Motor neuron (in vitro differentiated cells): Measurements from ENCODE around the gene GLIPR1. TPM values are rescaled to one million over a fixed set of nuclear protein-coding genes. Genes with fewer than 3 reads are reported as not detected.
"Not testable (repeated sequence)": the region's sequence is repeated elsewhere in the genome, so short reads cannot be mapped to it uniquely, and the experiment has no call there.

Experiments used
- ATAC-seq, 8 experiments: fragments of 200-7000 bp; cut with Tn5 transposase; replicated peaks in 6 of 8; 2 replicates each; pipeline ENCODE4 v1.8.0; 2021; ENCODE audit warnings: mild to moderate bottlenecking in 8 of 8, moderate library complexity in 8 of 8
- H3K27ac ChIP-seq, 2 donors: fragments of 250-450 bp; sonication (Bioruptor Pico); 2 replicates each; pipeline ENCODE4 v1.9.0; 2021; ENCODE audit warnings: antibody characterized with exemption in 2 of 2, mild to moderate bottlenecking in 2 of 2, moderate library complexity in 1 of 2
- H3K4me1 ChIP-seq, 2 donors: fragments of 250-450 bp; sonication (Bioruptor Pico); replicated peaks in 1 of 2; 2 replicates each; pipeline ENCODE4 v1.6.1; 2021; ENCODE audit warnings: antibody characterized with exemption in 2 of 2, mild to moderate bottlenecking in 2 of 2, moderate library complexity in 1 of 2
- H3K4me3 ChIP-seq, 5 donors: fragments of 250-450 bp; sonication (Bioruptor Pico); 2 replicates each; pipeline ENCODE4 v1.9.0; 2021; ENCODE audit warnings: antibody characterized with exemption in 5 of 5, mild to moderate bottlenecking in 5 of 5, moderate library complexity in 4 of 5
- WGBS, 10 experiments: fragments of 450-650 bp; shearing (Covaris generic); methylation state at CpG; one replicate each; pipeline ENCODE4 v1.0.0; 2022; 5-methylcytosine and 5-hydroxymethylcytosine counted together
- in situ Hi-C, 9 experiments: fragments of 400-800 bp; cut with MboI; loops; one replicate each; pipeline ENCODE4 v1.15.0; 2021; ENCODE audit warnings: low sequenced_read_pairs in 9 of 9, low pct_unique_long_range_greater_than_20kb in 2 of 9; ENCODE audit not compliant: unreplicated experiment in 9 of 9
- total RNA-seq, 8 experiments: library from RNA; unstranded; fragments of 300-600 nt; gene quantifications; 2 replicates each; pipeline versions ENCODE4 v1.2.3 to v1.2.4, GENCODE V29; 2022

Gene GLIPR1
- total RNA-seq, 8 experiments from 2014 or later = 1.1 to 26.1 (median 3.3) TPM

DNA sequence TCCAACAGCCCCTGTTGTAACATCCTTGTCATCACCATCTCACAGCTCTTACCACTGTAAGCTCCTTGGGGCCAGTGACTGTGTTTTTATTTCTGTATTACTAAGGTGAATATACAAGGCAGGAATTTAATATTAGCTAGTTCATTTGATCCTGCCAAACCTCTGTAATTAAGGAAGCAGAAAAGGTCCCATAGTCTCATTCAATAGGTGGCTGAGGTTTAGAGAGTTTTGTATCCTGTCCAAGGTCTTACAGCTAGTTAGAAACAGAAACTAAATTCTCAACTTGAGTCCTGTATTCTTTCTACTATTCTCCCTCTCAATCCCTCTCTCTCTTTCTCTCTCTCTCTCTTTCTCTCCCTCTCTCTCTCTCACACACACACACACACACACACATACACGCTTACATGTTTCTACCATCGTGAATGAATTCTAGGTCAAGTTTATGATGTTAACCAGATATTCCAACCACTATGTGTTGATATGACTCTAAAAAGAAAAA lies 543 bp upstream of the GLIPR1 start:
- Histone ChIP-seq H3K4me3 (no peak overlapping the region), H3K27ac (no peak overlapping the region), H3K4me1 (no peaks in the 10 kb centered on the region)
- WGBS, 10 experiments = 0 to 94% (median 85%) methylated on average over 2 of the region's 2 CpGs; no CpG with 5 or more reads in 5 of the 10 experiments
- in situ Hi-C loops = loop anchor here in 1 of 9 experiments (25.0 kb wide), 1 partner anchor 793 kb away; no protein-coding TSS in a partner anchor
- peak in 2 of 8 experiments; percentile 20 to 24 for ATAC-seq

DNA sequence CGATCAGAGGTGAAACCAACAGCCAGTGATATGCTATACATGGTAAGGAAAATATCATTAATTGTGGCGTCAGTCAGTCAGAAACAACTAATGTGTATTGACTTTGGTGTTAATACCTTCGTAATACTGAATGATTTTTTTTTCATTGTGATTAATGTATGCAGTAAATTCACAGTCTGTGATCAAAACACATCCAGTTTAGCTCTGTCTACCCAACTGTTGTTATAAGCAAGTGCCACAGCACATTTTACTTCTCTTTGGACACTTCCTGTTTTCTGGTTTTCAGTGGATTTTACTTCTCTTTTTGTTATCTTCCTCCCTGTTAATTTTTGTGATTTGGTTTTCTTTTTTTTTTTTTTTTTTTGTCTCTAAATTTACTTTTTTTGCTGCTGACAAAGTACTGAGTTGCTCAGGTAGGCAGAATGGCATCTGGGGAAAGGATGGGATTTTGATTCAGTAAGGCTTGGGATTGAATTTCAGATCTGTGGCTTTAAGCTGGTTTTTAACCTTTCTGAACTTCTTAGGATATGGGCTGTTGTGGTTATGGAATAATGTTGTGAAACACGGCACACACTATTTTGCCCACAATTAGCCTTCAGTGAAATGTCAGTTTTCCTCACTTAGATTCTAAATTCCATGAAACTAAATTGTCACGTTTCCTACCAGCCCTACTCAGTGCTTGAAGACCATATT lies 604 bp downstream of the GLIPR1 start:
- peak overlapping the region in 1 of 5 donors; percentile 4 for H3K4me3 ChIP-seq
- WGBS, 10 experiments = 3 to 89% (median 77%) methylated on average over 2 to 5 of the region's 5 CpGs
- peak in 3 of 8 experiments; percentile 3 to 16 (median 4) for ATAC-seq
- in situ Hi-C loops = loop anchor here in 1 of 9 experiments (25.0 kb wide), 1 partner anchor 794 kb away; no protein-coding TSS in a partner anchor
- H3K27ac ChIP-seq = no peak overlapping the region
- no peaks in the 10 kb centered on the region for H3K4me1 ChIP-seq

DNA sequence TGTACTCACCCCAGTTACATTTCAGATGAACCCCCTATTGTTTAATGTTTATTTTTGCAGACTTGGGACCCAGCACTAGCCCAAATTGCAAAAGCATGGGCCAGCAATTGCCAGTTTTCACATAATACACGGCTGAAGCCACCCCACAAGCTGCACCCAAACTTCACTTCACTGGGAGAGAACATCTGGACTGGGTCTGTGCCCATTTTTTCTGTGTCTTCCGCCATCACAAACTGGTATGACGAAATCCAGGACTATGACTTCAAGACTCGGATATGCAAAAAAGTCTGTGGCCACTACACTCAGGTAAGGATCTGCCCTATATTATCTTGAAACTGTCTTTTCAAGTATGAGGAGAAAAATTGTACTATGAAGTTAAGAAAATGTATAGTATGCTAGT lies 1.2 kb downstream of the GLIPR1 start:
- Histone ChIP-seq H3K4me3 (no peak overlapping the region), H3K4me1 (no peaks in the 10 kb centered on the region), H3K27ac (no peak overlapping the region)
- in situ Hi-C loops = loop anchor here in 1 of 9 experiments (25.0 kb wide), 1 partner anchor 794 kb away; no protein-coding TSS in a partner anchor
- no peak for ATAC-seq
- 0 to 100% (median 73%) methylated on average over 1 to 4 of the region's 4 CpGs; no CpG with 5 or more reads in 1 of the 10 experiments for WGBS, 10 experiments

DNA sequence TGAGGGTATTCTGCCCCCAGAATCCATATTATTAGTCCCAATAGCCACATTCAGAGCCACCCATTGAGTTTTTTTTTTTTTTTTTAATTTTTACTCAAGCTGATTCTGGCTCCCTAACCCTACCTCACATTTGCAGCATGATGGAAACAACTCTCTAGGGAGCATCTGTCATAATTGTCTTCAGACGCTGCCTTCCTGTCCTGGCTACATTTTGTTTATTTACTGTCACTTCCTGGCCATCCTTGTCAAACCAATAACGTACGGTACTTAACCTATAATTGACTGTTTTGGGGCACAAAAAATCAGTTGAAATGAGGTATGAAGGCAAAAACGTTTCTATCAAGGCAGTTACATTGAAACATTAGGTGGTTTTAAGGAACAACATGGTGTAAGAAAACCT lies 2.1 kb downstream of the GLIPR1 start:
- 4 to 75% (median 69%) methylated on average over 1 to 4 of the region's 4 CpGs; no CpG with 5 or more reads in 1 of the 10 experiments for WGBS, 10 experiments
- Histone ChIP-seq H3K4me1 (no peaks in the 10 kb centered on the region), H3K4me3 (no peak overlapping the region), H3K27ac (no peak overlapping the region)
- ATAC-seq = no peak
- in situ Hi-C loops = loop anchor here in 1 of 9 experiments (25.0 kb wide), 1 partner anchor 795 kb away; no protein-coding TSS in a partner anchor

DNA sequence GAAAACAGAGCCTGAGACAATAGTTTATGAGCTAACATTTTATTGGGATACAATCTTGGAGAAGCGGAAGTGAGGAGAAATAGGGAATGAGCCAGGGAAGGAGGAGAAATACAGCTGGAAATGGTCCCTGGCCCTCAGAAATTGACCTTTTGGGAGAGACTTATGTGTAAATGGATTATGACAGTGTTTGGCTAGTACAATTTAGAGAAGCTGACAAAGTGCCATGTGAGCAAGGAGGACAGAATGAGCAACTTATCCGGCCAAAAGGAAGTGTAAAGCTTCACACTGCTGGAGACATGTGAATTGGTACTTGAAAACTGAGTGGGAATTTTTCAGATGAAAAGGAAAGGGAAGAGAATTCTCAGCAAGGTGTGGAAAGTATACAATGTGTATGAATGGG lies 2.9 kb downstream of the GLIPR1 start:
- 31 to 100% (median 78%) methylated on average over 1 to 2 of the region's 2 CpGs; no CpG with 5 or more reads in 1 of the 10 experiments for WGBS, 10 experiments
- ATAC-seq = no peak
- in situ Hi-C loops = loop anchor here in 1 of 9 experiments (25.0 kb wide), 1 partner anchor 796 kb away; no protein-coding TSS in a partner anchor
- Histone ChIP-seq H3K4me1 (no peaks in the 10 kb centered on the region), H3K27ac (no peak overlapping the region), H3K4me3 (no peak overlapping the region)

DNA sequence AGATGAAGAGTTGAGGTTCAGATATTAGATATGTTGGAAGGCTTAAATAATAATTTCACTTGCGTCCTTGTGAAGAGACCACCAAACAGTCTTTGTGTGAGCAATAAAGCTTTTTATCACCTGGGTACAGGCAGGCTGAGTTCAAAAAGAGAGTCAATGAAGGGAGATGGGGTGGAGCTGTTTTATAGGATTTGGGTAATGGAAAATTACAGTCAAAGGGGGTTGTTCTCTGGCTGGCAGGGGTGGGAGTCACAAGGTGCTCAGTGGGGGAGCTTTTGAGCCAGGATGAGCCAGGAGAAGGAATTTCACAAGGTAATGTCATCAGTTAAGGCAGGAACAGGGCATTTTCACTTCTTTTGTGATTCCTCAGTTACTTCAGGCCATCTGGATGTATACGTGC lies 3.9 kb downstream of the GLIPR1 start:
- WGBS, 10 experiments = 63 to 100% (median 86%) methylated on average over 1 to 2 of the region's 2 CpGs; no CpG with 5 or more reads in 3 of the 10 experiments
- H3K27ac ChIP-seq, H3K4me3 ChIP-seq, ATAC-seq, H3K4me1 ChIP-seq: not testable (repeated sequence)
- in situ Hi-C loops = loop anchor here in 1 of 9 experiments (25.0 kb wide), 1 partner anchor 797 kb away; no protein-coding TSS in a partner anchor

DNA sequence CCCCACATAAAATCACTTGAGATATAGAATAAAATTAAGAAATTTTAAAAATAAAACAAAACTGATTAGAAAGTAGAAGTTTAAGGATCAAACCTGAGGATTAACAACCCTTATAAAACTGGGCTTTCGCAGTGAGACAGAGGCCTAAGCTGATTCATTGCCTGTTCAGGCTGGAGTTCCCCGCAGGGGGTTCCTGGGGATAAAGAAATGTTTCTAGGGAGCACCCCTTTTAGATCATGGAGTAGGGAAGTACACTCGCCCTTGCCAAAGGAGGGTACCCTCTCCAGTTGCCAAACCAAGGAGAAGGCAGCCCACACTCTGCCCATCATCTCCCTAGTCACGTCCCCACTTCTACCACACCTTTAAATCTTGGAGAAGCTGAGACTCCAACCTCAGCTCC lies 6.8 kb downstream of the GLIPR1 start:
- H3K4me3 ChIP-seq = no peak overlapping the region
- in situ Hi-C loops = loop anchor here in 1 of 9 experiments (25.0 kb wide), 1 partner anchor 800 kb away; no protein-coding TSS in a partner anchor
- H3K27ac ChIP-seq = no peak overlapping the region
- H3K4me1 ChIP-seq = no peaks in the 10 kb centered on the region
- no peak for ATAC-seq
- WGBS, 10 experiments = 70 to 100% (median 92%) methylated on average over 1 to 4 of the region's 4 CpGs; no CpG with 5 or more reads in 2 of the 10 experiments

DNA sequence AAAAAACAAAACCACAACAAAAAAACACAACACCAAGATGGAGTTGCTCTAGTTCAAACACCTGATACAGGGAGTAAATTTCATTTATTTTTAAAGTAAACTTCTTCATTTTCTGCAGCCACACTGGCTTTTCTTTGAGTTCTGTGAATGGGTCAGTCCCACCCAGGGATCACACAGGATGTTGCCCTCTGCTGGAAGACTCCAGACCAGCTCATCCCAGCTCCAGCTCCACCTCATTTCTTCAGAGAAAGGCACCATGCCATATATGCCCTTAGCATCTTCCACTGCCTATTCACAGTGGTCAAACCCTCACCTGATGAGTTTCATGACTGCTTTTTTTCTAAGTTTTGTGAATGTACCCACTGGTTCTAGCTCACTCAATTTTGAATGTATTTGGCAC lies 8.0 kb downstream of the GLIPR1 start:
- ATAC-seq = peak in 3 of 8 experiments; percentile 38 to 63 (median 50)

DNA sequence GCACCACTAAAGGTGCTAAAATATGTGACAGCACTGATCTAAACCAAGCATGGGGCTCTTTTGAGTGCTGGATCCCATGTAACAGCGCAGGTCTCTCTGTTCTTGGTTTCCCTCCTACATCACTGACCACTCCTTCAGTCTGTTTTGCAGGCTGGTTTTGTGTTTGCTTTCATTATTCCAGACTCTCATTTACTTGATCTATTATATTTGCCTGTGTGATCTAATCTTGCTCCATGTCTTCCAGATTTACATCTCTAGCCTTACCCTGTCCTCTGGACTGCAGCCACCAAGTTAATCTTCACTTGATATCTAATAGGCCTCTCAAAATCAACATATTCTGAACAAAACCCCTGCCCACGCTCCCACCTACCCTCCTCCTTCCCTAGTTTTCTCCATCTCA lies 8.6 kb downstream of the GLIPR1 start:
- in situ Hi-C loops = loop anchor here in 1 of 9 experiments (25.0 kb wide), 1 partner anchor 802 kb away; no protein-coding TSS in a partner anchor
- no peaks in the 10 kb centered on the region for H3K4me1 ChIP-seq
- no peak overlapping the region for H3K27ac ChIP-seq
- ATAC-seq = peak in 2 of 8 experiments; percentile 30 to 32
- 29 to 100% (median 67%) methylated on average over 1 to 2 of the region's 2 CpGs; no CpG with 5 or more reads in 2 of the 10 experiments for WGBS, 10 experiments
- no peak overlapping the region for H3K4me3 ChIP-seq

More for the DNA sequence above, 8.0 kb downstream of the GLIPR1 start:
- no peak overlapping the region for H3K27ac ChIP-seq
- H3K4me3 ChIP-seq = no peak overlapping the region
- no peaks in the 10 kb centered on the region for H3K4me1 ChIP-seq
- in situ Hi-C loops = loop anchor here in 1 of 9 experiments (25.0 kb wide), 1 partner anchor 801 kb away; no protein-coding TSS in a partner anchor

DNA sequence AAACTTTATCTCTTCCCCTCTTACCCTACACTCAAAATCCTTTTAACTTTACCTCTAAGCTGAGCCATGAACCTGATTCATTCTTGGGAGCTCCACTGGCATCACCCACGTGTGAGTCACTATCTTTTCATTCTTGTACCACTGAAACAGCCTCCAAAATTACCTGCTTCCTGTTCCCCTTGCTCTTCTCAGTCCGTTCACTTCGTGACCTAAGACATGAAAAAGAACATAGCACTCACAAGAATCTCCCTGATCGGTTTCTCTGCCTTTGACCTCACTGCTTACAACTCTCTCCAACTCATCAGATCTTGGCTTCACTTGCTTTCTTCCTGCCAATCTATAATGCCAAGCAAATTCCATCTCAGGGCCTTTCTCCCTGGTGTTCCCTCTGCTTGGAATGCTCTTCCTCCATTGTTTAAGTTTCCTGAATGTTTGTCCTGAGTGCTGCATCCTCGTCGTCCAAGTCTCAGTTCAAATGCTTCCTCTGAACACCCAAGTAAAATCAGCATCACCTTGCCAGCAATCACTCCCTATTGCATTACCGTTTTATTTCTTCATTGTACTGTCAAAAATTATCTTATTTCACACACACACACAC lies 9.2 kb downstream of the GLIPR1 start:
- peak in 1 of 8 experiments; percentile 15 for ATAC-seq
- Histone ChIP-seq H3K27ac (no peak overlapping the region), H3K4me3 (no peak overlapping the region), H3K4me1 (no peaks in the 10 kb centered on the region)
- in situ Hi-C loops = loop anchor here in 1 of 9 experiments (25.0 kb wide), 1 partner anchor 802 kb away; no protein-coding TSS in a partner anchor
- WGBS, 10 experiments = 40 to 98% (median 83%) methylated on average over 2 to 7 of the region's 7 CpGs

DNA sequence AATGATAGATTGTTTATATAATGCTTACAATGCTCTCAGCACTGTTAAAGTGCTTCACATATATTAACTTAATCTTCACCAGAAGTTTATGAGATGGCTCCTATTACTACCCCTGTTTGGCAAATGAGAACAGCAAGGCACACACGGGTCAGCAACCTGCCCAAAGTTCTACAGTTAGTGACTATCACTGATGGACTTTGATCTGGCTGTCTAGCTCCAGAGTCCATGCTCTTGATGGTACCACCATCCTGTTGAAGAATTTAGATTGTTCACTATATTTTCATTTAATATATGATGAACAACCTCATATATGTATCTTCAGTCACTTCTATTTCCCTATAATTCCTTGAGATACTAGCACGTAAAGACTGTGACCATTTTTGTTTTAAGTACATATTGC lies 10.6 kb downstream of the GLIPR1 start:
- Histone ChIP-seq H3K27ac (no peak overlapping the region), H3K4me3 (no peak overlapping the region), H3K4me1 (no peaks in the 10 kb centered on the region)
- ATAC-seq = no peak
- WGBS, 10 experiments = 60 to 100% (median 85%) methylated on average over 1 to 2 of the region's 2 CpGs; no CpG with 5 or more reads in 1 of the 10 experiments
- in situ Hi-C loops = loop anchor here in 1 of 9 experiments (25.0 kb wide), 1 partner anchor 804 kb away; no protein-coding TSS in a partner anchor

DNA sequence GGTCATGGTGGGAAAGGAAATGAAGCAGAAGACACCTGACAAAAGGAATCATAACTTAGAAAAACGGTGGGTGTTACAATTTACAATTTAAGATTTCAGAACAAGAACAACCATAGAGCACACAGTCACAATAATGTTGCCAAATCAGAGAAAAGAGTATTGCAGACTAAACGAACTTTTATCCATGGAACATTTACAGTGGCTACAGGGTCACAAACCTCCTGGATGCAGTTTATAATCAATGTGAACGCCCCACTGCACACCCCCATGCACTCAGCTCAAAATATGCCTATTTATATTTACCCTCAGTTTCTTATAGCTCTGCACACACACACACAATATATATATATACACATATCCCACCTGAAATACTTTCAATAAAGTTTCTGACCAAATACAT lies 22.9 kb downstream of the GLIPR1 start:
- Histone ChIP-seq H3K4me3 (no peak overlapping the region), H3K27ac (no peak overlapping the region), H3K4me1 (no peaks in the 10 kb centered on the region)
- in situ Hi-C loops = no loop called here
- WGBS, 10 experiments = 47 to 94% (median 81%) methylated on average over 2 to 3 of the region's 3 CpGs
- no peak for ATAC-seq

DNA sequence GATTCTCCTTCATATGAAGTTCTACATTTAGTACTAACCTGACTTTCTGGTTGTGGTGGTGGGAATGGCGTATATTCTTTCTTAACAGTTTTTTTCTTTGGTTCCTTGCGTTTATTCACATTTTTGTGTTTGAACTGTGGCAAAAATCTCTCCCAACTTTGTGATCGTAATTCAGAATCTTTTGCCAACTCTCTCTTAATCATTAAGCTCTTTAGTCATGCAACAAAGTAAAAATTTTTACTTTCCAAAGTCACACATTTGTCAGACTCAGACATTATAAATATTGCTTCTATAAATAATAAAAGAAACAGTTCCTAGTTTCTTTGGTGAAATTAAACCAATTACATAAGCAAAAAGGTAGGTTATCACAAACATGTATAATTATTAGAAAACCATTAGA lies 23.3 kb downstream of the GLIPR1 start:
- in situ Hi-C loops = no loop called here
- H3K4me3 ChIP-seq = no peak overlapping the region
- H3K4me1 ChIP-seq = no peaks in the 10 kb centered on the region
- WGBS, 10 experiments = 77 to 100% (median 97%) methylated on average over 2 to 3 of the region's 3 CpGs; no CpG with 5 or more reads in 1 of the 10 experiments
- H3K27ac ChIP-seq = no peak overlapping the region
- no peak for ATAC-seq
